ENCODE measurements around the gene SORCS3.

- TF ChIP-seq, protein P1, sequence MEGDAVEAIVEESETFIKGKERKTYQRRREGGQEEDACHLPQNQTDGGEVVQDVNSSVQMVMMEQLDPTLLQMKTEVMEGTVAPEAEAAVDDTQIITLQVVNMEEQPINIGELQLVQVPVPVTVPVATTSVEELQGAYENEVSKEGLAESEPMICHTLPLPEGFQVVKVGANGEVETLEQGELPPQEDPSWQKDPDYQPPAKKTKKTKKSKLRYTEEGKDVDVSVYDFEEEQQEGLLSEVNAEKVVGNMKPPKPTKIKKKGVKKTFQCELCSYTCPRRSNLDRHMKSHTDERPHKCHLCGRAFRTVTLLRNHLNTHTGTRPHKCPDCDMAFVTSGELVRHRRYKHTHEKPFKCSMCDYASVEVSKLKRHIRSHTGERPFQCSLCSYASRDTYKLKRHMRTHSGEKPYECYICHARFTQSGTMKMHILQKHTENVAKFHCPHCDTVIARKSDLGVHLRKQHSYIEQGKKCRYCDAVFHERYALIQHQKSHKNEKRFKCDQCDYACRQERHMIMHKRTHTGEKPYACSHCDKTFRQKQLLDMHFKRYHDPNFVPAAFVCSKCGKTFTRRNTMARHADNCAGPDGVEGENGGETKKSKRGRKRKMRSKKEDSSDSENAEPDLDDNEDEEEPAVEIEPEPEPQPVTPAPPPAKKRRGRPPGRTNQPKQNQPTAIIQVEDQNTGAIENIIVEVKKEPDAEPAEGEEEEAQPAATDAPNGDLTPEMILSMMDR (IDR thresholded peaks at IDR 0.05), result no peak
- TF ChIP-seq POLR2A (IDR thresholded peaks at IDR 0.05), result no peak
These were observed 32.8 kb upstream of the SORCS3 start for GRCh38 chr10:104608091-104608828.

All from esophagus squamous epithelium (tissue), 4 donors.